ENCODE data around the gene SRF.

The SRF gene

DNA sequence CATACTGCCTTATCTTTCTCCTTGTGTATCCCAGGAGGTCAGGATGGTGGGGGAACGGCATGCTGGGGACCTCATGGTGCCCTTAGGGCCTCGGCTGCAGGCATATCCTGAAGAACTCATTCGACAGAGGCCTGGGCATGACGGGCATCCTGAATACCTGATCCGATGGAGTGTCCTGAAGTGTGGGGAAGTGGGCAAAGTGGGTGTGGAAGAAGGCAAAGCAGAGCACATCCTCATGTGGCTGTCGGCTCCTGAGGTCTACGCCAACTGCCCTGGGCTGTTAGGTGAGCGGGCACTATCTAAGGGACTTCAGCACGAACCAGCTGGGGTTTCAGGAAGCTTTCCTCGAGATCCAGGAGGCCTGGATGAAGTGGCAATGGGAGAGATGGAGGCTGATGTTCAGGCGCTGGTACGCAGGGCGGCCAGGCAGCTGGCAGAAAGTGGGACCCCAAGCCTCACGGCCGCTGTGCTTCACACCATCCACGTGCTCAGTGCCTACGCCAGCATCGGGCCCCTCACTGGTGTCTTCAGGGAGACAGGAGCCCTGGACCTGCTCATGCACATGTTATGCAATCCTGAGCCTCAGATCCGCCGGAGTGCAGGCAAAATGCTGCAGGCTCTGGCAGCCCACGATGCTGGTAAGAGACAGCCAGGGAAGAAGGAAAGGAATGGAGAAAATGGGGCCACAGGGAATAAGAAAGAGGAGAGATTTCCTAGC, 13.4 kb downstream of the SRF start:
- DNase-seq: no peak

DNA sequence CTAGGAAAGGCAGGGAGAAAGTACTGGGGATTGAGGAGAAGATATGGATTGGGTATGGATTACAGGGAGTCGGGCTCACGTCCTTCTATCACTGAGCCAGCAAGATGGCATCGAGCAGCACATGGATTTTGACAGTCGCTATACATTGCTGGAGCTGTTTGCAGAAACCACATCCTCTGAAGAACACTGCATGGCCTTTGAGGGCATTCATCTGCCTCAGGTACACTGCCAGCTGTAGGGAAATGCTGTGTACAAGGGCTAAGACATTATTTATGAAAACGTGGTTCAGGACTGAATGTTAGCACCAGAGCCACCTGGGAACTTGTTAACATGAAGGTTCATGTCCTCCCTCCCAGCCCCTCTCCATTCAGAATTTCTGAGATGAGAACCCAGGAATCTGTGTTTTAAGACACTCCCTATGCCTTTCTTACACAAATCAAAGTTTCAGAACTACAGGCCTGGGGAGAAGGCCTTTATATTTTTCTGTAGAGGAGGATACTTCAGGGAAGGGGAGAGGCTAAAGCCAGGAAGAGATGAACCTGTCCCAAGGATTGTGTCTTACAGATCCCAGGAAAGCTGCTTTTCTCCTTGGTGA, 14.4 kb downstream of the SRF start:
- DNase-seq: no peak

DNA sequence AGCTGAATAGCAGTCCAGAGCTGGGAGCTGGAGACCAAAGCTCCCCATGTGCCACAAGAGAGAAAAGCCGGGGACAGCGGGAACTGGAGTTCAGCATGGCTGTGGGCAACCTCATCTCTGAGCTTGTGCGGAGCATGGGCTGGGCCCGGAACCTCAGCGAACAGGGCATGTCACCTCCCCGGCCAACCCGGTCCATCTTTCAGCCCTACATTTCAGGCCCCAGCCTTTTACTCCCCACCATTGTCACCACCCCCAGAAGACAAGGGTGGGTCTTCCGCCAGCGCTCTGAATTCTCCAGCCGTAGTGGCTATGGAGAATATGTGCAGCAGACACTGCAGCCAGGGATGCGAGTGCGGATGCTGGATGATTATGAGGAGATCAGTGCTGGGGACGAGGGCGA, 14.9 kb downstream of the SRF start:
- no peak for DNase-seq

DNA sequence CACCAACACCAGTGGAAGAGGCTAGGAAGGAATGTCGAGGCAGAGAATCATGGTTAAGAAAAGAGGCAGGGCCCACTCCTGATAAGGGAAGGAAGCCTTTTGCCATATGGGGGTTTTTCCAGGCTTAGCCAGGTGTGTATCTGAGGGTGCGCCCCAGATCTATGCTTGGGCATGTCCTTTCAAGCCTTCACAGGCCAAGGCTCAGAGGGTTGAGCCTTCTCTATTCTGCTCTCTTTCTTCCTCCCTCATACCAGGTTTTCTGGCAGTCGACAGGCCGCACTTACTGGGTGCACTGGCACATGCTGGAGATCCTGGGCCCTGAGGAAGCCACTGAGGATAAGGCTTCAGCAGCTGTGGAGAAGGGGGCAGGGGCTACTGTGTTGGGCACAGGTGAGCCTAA, 15.6 kb downstream of the SRF start:
- DNase-seq: no peak

DNA sequence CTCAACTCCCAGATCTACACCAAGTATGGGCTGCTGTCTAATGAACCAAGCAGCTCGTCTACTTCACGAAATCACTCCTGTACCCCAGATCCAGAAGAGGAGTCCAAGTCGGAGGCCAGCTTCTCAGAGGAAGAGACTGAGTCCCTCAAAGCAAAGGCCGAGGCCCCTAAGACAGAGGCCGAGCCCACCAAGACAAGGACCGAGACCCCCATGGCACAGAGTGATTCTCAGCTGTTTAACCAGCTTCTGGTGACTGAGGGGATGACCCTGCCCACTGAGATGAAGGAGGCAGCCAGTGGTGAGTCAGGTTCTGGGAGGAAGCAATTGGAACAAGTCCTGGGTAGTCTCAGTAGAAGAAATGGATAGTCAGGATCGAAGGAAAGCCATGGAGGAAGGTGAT, 16.8 kb downstream of the SRF start:
- no peak for DNase-seq

DNA sequence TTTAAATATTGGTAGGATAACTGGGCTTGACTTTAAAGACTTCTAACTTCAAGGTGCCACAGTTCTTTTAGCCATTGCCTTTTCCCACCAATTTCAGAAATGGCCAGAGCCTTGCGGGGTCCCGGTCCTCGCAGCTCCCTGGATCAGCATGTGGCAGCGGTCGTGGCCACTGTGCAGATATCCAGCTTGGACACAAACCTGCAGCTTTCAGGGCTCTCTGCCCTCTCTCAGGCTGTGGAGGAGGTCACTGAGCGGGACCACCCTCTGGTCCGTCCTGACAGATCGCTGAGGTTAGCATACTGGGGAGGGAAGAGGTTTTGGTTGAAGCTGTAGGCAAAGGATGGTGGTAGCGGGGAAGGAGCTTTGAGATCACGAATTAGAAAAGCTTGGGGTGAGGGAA, 17.4 kb downstream of the SRF start:
- DNase-seq: no peak

DNA sequence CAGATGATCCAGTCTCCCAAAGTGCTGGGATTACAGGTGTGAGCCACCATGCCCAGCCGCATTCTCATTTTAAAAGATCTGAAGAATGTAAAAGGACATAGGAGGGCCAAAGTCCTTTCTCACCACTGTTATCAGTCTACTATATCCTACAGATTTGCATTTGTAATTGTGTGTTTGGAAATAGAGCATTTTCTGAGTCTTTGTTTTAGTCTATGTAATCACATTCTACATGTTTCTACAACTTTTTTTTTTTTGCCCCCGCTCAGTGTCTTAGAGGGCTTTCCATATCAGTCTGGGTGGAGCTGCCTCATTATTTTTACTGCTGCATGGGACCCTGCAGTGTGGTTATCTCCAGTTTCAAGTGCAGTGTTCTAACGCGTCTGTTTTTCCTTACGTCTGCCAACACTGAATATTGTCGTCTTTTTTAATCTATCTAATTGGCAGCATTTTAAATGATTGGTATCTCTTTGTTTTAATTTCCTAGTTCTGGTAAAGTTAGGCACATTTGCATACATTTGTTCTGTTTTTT, 18.8 kb downstream of the SRF start:
- no peak for DNase-seq

DNA sequence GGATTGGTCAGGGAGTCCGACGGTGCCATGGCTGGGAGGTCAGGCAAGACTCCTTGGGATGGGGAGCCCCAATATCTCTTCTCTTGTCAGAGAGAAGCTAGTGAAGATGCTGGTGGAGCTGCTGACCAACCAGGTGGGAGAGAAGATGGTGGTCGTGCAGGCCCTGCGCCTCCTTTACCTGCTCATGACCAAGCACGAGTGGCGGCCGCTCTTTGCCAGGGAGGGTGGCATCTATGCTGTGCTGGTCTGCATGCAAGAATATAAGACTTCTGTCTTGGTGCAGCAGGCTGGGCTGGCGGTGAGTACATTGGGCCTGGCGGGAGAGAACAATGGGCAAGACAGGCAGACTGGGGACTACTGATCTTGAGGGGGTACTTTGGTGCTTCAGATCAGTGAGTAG, 21.8 kb downstream of the SRF start:
- DNase-seq: no peak

DNA sequence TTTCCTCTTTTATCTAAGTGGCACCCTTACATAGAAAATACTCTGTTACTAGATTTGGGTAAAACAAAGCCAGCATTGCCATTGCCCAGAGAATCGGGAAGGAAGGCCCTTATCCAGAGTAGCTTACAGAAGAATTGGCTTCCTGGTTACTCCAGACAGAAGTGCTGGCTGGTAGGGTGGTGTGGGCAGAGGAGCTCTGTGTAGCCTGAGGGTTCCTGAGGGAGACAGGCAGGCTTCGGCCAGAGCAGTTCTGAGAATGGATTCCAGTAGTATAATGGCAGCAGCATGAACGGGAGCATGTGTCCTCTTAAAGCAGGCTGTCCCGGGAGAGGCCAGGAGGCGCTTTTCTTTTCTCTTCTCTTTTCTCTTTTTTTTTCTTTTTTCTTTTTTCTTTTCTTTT, 22.9 kb downstream of the SRF start:
- DNase-seq: no peak

DNA sequence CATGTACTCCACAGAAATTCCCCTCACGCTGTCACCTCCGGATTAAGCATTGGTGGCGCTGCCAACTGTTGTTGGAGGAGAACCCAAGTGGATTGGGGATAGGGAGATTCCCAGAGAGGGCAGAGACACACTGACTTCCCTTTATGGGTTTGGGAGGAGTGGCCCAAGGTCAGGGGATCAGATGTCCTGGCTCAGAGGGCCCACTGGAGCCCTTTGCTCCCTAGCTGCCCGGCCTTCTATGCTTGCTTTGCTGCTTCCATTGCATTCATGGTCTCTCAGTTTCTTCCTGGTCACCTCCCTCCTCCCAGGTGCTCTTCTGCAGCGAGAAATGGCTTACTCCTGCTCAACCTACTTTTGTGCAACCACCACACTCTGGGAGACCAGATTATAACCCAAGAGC, 25.3 kb downstream of the SRF start:
- no peak for DNase-seq

DNA sequence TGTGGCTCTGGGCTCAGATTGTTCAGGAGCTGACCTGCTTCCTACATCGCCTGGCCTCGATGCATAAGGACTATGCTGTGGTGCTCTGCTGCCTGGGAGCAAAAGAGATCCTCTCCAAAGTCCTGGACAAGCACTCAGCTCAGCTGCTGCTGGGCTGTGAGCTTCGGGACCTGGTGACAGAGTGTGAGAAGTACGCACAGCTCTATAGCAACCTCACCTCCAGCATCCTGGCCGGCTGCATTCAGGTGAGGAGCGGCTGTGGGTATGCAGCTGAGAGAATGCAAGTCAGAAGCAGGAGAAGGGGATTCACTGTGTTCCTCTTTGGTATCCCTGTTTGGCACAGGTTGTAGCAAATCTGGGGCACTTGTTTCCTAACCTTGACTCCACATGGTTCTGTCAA, 28.8 kb downstream of the SRF start:
- DNase-seq: no peak

DNA sequence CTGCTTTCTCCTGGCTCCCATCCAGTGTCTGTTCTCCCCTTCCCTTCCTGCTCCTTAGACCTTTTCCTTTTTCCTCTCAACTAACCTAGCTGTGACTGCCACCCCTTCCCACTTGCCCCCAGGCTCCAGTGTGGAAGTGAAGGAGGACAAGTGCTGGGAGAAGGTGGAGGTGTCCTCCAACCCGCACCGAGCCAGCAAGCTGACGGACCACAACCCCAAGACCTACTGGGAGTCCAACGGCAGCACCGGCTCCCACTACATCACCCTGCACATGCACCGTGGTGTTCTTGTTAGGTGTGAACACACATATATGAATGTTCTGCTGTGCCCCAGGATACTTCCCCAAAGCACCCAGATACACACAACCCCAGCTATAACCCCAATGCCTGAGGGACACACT, 29.5 kb downstream of the SRF start:
- no peak for DNase-seq

DNA sequence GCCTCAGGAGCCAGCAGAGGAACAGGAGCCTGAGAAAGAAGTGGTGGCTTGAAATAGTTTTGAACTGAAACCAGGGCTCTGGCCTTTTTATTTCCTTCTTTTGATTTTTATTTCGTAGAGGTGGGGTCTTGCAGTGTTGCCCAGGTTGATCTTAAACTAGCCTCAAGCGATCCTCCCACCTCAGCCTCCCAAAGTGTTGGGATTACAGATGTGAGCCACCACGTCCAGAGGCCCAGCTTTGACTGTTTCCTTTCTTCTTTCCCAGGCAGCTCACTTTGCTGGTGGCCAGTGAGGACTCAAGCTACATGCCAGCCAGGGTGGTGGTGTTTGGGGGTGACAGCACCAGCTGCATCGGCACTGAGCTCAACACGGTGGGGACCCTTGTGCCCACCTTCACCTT, 31.4 kb downstream of the SRF start:
- DNase-seq: no peak

DNA sequence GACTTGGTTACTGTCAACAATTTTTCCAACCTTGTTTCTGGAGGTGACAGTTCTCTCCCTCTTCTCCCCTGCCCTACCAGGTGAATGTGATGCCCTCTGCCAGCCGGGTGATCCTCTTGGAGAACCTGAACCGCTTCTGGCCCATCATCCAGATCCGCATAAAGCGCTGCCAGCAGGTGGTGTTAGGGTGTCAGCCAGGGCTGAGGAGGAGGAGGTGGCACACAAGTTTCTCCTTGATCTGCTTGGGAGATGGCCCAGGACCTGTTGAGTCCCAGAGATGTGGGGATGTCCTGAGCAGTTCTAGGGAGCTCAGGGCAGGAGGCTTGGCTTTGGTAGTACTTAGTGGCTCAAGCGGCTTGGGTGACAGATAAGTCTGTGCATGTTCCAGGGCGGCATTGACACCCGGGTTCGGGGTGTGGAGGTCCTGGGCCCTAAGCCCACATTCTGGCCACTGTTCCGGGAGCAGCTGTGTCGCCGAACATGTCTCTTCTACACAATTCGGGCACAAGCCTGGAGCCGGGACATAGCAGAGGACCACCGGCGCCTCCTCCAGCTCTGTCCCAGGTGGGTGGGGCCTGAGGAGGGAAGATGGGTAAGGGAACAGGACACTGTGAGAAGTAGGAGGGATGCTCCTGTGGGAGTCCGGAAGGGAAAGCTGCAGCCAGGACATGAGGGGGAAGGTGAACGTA, 32.1 kb downstream of the SRF start:
- DNase-seq: no peak

DNA sequence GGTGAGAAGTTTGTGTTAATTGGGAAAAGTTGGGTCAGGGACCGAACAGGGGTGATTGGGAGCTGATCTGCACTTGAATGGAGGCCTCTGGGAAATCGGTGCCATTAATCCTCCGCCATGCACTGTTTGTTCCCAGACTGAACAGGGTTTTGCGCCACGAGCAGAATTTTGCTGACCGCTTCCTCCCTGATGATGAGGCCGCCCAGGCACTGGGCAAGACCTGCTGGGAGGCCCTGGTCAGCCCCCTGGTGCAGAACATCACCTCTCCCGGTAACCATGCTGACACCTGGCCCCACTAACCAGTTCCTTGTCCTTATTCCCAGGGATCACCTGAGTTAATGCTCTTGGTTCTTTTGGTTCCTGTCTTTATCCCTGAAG, 32.6 kb downstream of the SRF start:
- DNase-seq: no peak

DNA sequence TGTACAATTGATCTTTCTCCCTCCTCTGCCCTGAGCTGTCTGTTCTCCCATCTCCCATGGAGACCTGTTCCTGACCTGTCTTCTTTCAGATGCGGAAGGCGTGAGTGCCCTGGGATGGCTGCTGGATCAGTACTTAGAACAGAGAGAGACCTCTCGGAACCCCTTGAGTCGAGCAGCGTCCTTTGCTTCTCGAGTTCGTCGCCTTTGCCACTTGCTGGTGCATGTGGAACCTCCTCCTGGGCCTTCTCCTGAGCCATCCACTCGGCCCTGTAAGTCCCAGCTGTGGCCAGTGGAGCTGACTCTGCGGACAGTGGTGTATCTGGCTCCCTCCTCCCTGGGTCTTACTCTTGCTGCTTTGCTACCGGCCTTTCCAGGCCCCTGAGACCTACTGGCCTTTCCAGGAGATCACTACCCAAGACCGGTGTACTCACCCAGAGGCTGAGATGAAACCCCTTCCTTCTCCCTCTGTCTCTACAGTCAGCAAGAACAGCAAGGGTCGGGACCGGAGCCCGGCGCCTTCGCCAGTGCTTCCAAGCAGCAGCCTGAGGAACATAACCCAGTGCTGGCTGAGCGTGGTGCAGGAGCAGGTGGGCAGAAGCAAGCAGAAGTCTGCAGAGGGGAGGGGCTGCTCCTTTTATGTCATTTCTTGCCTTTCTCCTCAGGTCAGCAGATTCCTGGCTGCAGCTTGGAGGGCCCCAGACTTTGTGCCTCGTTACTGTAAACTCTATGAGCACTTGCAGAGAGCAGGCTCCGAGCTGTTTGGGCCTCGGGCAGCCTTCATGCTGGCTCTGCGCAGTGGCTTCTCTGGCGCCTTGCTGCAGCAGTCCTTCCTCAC, 33.4 kb downstream of the SRF start:
- no peak for DNase-seq

DNA sequence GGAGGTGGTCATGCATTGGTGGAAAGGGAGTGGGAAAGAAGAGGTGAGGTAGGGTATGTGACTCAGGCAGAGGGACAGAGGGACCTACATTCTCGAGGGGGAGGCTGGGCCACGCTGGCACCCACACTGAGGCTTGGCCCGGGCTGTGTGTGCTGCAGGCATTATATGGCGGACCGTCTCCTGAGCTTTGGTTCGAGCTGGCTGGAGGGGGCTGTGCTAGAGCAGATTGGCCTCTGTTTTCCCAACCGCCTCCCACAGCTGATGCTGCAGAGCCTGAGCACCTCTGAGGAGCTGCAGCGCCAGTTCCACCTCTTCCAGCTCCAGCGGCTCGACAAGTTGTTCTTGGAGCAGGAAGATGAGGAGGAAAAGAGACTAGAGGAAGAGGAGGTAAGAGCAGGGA, 34.8 kb downstream of the SRF start:
- DNase-seq: no peak

DNA sequence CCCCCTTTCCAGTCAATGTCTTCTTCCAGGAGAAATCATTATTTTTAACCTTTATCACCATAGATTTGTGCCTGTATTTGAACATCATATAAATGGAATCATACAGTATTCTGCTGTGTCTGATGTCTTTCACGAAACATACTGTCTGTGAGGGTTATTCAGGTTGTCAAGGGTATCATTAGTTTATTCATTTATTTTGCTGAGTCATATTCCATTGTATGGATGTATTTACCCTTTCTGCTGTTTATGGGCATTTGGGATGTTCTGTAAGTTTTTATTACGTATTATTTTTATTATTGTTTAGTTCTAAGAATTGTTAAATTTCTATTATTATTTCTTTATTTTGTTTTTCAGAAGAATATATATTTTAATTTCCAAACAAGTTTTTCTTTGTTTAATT, 36.2 kb downstream of the SRF start:
- no peak for DNase-seq

DNA sequence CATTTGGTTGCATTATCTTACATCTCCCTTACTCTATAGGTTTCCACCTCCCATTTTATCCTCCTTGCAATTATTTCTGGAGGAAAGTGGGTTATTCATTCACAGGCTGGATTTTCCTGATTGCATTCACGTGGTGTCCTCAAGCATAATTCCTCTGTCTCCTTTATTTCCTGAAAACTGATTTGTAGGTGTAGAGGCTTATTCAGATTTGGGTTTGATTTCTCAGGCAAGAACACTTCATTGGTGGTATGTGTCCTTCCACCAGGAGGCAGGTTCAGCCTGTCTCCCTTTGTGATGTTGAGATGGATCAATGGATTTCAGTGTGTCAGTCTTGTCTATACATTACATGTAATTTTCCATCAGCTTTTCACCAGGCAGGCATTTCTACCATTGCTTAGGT, 40.9 kb downstream of the SRF start:
- DNase-seq: no peak

DNA sequence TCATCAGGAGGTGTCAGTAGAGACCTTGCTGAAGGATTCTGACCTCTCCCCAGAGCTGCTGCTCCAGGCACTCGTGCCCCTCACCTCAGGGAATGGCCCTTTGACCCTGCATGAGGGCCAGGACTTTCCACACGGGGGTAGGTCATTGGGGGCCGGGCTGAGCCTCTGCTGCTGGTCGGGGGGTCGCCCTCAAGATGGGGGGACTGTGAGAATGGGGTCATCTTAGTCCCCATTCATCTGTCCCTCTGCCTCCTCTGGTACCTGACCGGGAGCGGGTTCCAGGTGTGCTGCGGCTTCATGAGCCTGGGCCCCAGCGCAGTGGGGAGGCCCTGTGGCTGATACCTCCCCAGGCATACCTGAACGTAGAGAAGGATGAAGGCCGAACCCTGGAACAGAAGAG, 42.4 kb downstream of the SRF start:
- no peak for DNase-seq

DNA sequence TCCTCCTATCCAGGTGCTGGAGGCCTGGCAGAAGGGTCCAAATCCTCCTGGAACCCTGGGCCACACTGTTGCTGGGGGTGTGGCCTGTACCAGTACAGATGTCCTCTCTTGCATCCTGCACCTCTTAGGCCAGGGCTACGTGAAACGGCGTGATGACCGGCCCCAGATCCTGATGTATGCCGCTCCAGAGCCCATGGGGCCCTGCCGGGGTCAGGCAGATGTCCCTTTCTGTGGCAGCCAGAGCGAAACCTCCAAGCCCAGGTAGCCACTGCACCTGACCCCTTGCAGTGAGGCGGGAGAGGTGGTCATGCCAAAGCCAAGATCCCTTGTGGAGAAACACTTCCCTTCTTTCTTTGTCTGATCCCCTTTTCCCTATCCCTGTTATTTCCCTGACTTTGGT, 44.0 kb downstream of the SRF start:
- DNase-seq: no peak

DNA sequence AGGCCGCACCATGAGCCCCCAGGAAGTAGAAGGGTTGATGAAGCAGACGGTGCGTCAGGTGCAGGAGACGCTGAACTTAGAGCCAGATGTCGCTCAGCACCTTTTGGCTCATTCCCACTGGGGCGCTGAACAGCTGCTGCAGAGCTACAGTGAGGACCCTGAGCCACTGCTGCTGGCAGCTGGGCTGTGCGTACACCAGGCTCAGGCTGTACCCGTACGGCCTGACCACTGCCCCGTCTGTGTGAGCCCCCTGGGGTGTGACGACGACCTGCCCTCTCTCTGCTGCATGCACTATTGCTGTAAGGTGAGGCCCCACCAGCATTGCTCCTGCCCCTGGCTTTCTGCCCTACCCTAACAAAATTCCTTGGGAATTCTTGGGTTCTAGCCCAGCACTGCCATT, 45.1 kb downstream of the SRF start:
- no peak for DNase-seq

DNA sequence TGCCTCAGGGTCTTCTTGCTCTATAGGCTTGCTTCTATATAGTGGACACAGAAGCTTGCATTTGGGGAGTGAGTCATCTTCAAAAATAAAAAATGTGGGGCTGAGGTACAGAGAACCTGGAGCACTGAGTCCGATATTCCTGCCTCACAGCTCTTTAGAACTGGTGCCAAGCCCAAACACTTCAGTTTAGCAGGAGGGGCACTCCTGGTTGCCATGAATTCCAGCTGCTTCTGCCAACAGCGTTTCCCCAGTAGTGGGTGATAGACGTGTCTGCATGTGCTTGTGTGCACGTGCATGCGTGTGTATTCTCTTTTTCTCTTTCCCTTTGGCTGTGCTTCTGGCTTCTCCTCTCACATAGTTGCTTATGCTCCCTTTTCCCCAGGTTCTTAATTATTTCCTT, 46.3 kb downstream of the SRF start:
- DNase-seq: no peak

DNA sequence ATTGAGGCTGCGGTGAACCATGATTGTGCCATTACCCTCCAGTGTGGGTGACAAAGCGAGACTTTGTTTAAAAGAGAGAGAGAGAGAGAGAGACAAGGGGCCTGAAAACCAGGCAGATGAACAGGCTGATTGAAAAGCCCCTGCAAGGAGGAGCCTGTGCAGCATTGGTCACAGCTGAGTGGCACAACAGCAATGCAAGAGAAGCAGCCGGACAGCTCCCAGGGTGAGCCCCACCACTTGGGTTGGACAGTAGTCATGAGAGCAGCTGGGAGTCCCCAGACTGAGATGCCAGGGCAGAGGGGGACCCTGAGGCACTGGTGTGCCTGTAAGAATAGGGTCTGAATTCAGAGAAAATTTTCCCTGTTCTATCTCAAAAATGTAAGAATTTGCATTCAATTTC, 48.0 kb downstream of the SRF start:
- no peak for DNase-seq

Data from SIG-M5 (cell line).